Neural cell (in vitro differentiated cells): ENCODE results near the gene PACS2. TPM values are rescaled to one million over a fixed set of nuclear protein-coding genes. Genes with fewer than 3 reads are reported as not detected.

ENCODE experiments used
- H2AFZ ChIP-seq: fragments of 200-600, 300-800 bp; sonication (generic), shearing (Covaris generic); 2 replicates; pipeline ENCODE4 v1.6.0; 2014; ENCODE audit warnings: low read depth, mild to moderate bottlenecking, antibody characterized with exemption, low read length, moderate library complexity
- H3F3A ChIP-seq: fragments of 200-600 bp; shearing (Covaris generic); 2 replicates; pipeline ENCODE4 v1.6.1; 2016; ENCODE audit warnings: mild to moderate bottlenecking, moderate library complexity, mixed read lengths, antibody characterized with exemption, low read length; ENCODE audit not compliant: insufficient read depth, poor library complexity, severe bottlenecking
- H3K27ac ChIP-seq: fragments of 200-600, 300-800 bp; sonication (generic), shearing (Covaris generic); 2 replicates; pipeline ENCODE4 v1.5.1; 2014; ENCODE audit warnings: mild to moderate bottlenecking, low read length, moderate library complexity
- H3K27me3 ChIP-seq: fragments of 300-800, 200-600 bp; sonication (generic), shearing (Covaris generic); 2 replicates; pipeline ENCODE4 v1.6.0; 2014; ENCODE audit warnings: mild to moderate bottlenecking, low read depth, low read length, moderate library complexity; ENCODE audit not compliant: insufficient read depth
- H3K36me3 ChIP-seq: fragments of 300-800, 200-600 bp; sonication (generic), shearing (Covaris generic); 2 replicates; pipeline ENCODE4 v1.5.1; 2014; ENCODE audit warnings: mild to moderate bottlenecking, antibody characterized with exemption, low read length, moderate library complexity; ENCODE audit not compliant: insufficient read depth
- H3K4me2 ChIP-seq: fragments of 300-800, 200-600 bp; sonication (generic), shearing (Covaris generic); 2 replicates; pipeline ENCODE4 v1.6.0; 2014; ENCODE audit warnings: mild to moderate bottlenecking, low read length
- H3K4me3 ChIP-seq: fragments of 300-800, 200-600 bp; sonication (generic), shearing (Covaris generic); 2 replicates; pipeline ENCODE4 v1.5.1; 2014; ENCODE audit warnings: mild to moderate bottlenecking, low read length, moderate library complexity
- H3K79me2 ChIP-seq: fragments of 200-600 bp; shearing (Covaris generic); replicated peaks from 2 replicates; pipeline ENCODE4 v1.6.0; 2014; ENCODE audit warnings: mild to moderate bottlenecking, low read length, moderate library complexity; ENCODE audit not compliant: insufficient read depth
- H3K9ac ChIP-seq: fragments of 300-800, 200-600 bp; sonication (generic), shearing (Covaris generic); 2 replicates; pipeline ENCODE4 v1.6.1; 2016; ENCODE audit warnings: mild to moderate bottlenecking, low read length, mixed read lengths
- H3K9me2 ChIP-seq: fragments of 200-600 bp; shearing (Covaris generic); 2 replicates; pipeline ENCODE4 v1.6.1; 2016; ENCODE audit warnings: mild to moderate bottlenecking, low read length, mixed read lengths; ENCODE audit not compliant: insufficient read depth
- H3K9me3 ChIP-seq: fragments of 200-600, 300-800 bp; sonication (generic), shearing (Covaris generic); 2 replicates; pipeline ENCODE4 v1.6.1; 2016; ENCODE audit warnings: mild to moderate bottlenecking, mixed run types, low read length, moderate library complexity, mixed read lengths
- H4K20me1 ChIP-seq: fragments of 200-600 bp; shearing (Covaris generic); 2 replicates; pipeline ENCODE4 v1.6.1; 2016; ENCODE audit warnings: mild to moderate bottlenecking, mixed run types; ENCODE audit not compliant: insufficient read depth
- EP300 ChIP-seq: fragments of 450-650 bp; conservative IDR thresholded peaks from 2 replicates; pipeline ENCODE4 v1.6.1; 2014; ENCODE audit warnings: antibody characterized with exemption, mild to moderate bottlenecking, moderate library complexity; ENCODE audit not compliant: poor library complexity, severe bottlenecking
- EZH2 ChIP-seq: fragments of 200-600, 300-800 bp; shearing (Covaris generic), sonication (generic); IDR thresholded peaks from 2 replicates; pipeline ENCODE4 v1.6.1; 2014; ENCODE audit warnings: antibody characterized with exemption, low read length, borderline replicate concordance, mild to moderate bottlenecking; ENCODE audit not compliant: insufficient read depth, poor library complexity, severe bottlenecking
- MXI1 ChIP-seq: fragments of 450-650 bp; conservative IDR thresholded peaks from 2 replicates; pipeline ENCODE4 v1.6.1; 2014; ENCODE audit warnings: antibody characterized with exemption, mild to moderate bottlenecking; ENCODE audit not compliant: poor library complexity, severe bottlenecking
- POLR2AphosphoS5 ChIP-seq: IDR thresholded peaks from 2 replicates; pipeline ENCODE4 v1.6.1; 2012
- RAD21 ChIP-seq: fragments of 450-650 bp; conservative IDR thresholded peaks from 2 replicates; pipeline ENCODE4 v1.6.1; 2014; ENCODE audit warnings: antibody characterized with exemption, mild to moderate bottlenecking, moderate library complexity
- SMC3 ChIP-seq: fragments of 450-650 bp; conservative IDR thresholded peaks from 2 replicates; pipeline ENCODE4 v1.6.1; 2014; ENCODE audit warnings: antibody characterized with exemption, mild to moderate bottlenecking, moderate library complexity; ENCODE audit not compliant: poor library complexity
- TAF1 ChIP-seq: IDR thresholded peaks from 2 replicates; pipeline ENCODE4 v1.6.1; 2012; ENCODE audit warnings: low read depth
- polyA plus RNA-seq: library from polyadenylated mRNA; depleted of rRNA; stranded (reverse); fragments of >200 nt; gene quantifications from 2 replicates; pipeline ENCODE4 v1.2.3, GENCODE V29; 2014
- TF ChIP-seq, protein P1 (sequence below): IDR thresholded peaks from 2 replicates; pipeline ENCODE4 v1.6.1; 2012; ENCODE audit warnings: borderline replicate concordance
- TF ChIP-seq, protein P2 (sequence below): fragments of 450-650 bp; IDR thresholded peaks from 2 replicates; pipeline ENCODE4 v1.5.1; 2014; ENCODE audit warnings: antibody characterized with exemption, mild to moderate bottlenecking, moderate library complexity; ENCODE audit not compliant: poor library complexity, severe bottlenecking

The PACS2 gene
- polyA plus RNA-seq, 1 donor from 2014 or later = 77.7 TPM

DNA sequence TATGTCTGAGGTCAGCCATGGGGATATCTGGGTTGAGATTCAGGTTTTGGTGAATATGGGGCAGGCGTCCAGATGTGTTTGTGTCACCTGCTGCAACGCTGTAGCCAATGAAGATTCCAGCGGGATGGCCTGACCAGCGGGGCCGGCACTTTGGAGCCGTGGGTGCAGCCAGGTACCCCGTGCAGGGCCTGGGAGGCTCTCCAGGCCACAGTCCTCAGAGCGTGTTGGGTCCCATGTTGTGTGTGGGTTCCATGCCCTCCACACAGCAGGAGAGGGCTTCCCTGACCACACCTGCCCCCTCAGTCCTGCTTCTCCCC lies 80.9 kb downstream of the PACS2 start:
- Histone ChIP-seq H3F3A (no peaks in the 10 kb centered on the region), H3K4me2 (no peak overlapping the region), H3K79me2 (no peaks in the 10 kb centered on the region), H3K9me2 (no peaks in the 10 kb centered on the region), H3K9me3 (no peaks in the 10 kb centered on the region), H3K9ac (no peak overlapping the region), H3K36me3 (no peaks in the 10 kb centered on the region), H3K27me3 (no peaks in the 10 kb centered on the region), H3K4me3 (no peak overlapping the region), H3K27ac (no peak overlapping the region), H4K20me1 (no peaks in the 10 kb centered on the region), H2AFZ (no peak overlapping the region)
- no peak for TF ChIP-seq TAF1
- no peak for TF ChIP-seq MXI1
- no peak for TF ChIP-seq SMC3
- TF ChIP-seq EZH2 = no peak
- no peak for TF ChIP-seq RAD21
- TF ChIP-seq POLR2AphosphoS5 = no peak
- TF ChIP-seq, protein P1, sequence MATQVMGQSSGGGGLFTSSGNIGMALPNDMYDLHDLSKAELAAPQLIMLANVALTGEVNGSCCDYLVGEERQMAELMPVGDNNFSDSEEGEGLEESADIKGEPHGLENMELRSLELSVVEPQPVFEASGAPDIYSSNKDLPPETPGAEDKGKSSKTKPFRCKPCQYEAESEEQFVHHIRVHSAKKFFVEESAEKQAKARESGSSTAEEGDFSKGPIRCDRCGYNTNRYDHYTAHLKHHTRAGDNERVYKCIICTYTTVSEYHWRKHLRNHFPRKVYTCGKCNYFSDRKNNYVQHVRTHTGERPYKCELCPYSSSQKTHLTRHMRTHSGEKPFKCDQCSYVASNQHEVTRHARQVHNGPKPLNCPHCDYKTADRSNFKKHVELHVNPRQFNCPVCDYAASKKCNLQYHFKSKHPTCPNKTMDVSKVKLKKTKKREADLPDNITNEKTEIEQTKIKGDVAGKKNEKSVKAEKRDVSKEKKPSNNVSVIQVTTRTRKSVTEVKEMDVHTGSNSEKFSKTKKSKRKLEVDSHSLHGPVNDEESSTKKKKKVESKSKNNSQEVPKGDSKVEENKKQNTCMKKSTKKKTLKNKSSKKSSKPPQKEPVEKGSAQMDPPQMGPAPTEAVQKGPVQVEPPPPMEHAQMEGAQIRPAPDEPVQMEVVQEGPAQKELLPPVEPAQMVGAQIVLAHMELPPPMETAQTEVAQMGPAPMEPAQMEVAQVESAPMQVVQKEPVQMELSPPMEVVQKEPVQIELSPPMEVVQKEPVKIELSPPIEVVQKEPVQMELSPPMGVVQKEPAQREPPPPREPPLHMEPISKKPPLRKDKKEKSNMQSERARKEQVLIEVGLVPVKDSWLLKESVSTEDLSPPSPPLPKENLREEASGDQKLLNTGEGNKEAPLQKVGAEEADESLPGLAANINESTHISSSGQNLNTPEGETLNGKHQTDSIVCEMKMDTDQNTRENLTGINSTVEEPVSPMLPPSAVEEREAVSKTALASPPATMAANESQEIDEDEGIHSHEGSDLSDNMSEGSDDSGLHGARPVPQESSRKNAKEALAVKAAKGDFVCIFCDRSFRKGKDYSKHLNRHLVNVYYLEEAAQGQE = no peak

DNA sequence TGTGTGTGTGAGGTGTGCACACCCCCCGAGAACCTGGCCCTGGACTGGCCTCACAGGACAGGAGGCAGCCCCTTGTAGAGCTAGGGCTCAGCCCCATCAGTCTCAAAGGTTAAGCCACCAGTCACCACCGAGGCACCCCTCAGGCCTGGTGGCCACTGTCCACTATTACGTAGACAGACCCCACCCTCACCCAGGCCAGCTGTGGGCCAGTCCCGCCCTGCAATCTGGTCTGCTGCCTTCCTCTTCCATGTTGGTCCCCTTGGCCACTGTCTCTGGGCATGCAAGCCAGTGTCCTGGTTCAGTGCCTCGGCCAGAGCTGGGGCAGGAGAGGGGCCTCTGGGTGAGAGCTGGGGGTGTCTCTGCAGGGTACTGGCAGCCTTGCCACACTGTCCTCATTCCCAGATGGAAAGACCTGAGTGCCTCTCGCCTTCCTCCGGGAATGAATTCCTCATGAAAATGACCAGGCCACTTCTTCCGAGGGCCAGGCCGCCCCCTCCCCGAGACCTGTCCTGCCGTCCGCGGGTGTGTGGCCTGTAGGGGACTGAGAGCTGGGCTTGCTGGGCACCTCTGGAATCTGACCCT lies 82.9 kb downstream of the PACS2 start:
- no peak for TF ChIP-seq EZH2
- TF ChIP-seq, protein P2, sequence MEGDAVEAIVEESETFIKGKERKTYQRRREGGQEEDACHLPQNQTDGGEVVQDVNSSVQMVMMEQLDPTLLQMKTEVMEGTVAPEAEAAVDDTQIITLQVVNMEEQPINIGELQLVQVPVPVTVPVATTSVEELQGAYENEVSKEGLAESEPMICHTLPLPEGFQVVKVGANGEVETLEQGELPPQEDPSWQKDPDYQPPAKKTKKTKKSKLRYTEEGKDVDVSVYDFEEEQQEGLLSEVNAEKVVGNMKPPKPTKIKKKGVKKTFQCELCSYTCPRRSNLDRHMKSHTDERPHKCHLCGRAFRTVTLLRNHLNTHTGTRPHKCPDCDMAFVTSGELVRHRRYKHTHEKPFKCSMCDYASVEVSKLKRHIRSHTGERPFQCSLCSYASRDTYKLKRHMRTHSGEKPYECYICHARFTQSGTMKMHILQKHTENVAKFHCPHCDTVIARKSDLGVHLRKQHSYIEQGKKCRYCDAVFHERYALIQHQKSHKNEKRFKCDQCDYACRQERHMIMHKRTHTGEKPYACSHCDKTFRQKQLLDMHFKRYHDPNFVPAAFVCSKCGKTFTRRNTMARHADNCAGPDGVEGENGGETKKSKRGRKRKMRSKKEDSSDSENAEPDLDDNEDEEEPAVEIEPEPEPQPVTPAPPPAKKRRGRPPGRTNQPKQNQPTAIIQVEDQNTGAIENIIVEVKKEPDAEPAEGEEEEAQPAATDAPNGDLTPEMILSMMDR = no peak
- no peak for TF ChIP-seq POLR2AphosphoS5
- no peak for TF ChIP-seq MXI1
- no peak for TF ChIP-seq TAF1
- no peak for TF ChIP-seq EP300
- no peak for TF ChIP-seq RAD21
- no peak for TF ChIP-seq SMC3
- TF ChIP-seq, protein P1 = no peak
- Histone ChIP-seq H3K4me2 (no peak overlapping the region), H3K9me2 (no peaks in the 10 kb centered on the region), H3F3A (no peaks in the 10 kb centered on the region), H4K20me1 (no peaks in the 10 kb centered on the region), H3K27ac (peak overlapping the region; percentile 78), H3K27me3 (no peaks in the 10 kb centered on the region), H3K9me3 (no peaks in the 10 kb centered on the region), H3K9ac (peak overlapping the region; percentile 83), H2AFZ (no peak overlapping the region), H3K4me3 (peak overlapping the region; percentile 91), H3K79me2 (no peaks in the 10 kb centered on the region), H3K36me3 (no peaks in the 10 kb centered on the region)
